K562 (cell line): ENCODE data around the gene PPP1R14B. TPM values are rescaled to one million over a fixed set of nuclear protein-coding genes. Genes with fewer than 3 reads are reported as not detected.

Experiments
- ATF7 ChIP-seq: fragments of 450-650 bp; IDR thresholded peaks from 2 replicates; pipeline ENCODE4 v1.7.1; 2014; ENCODE audit warnings: mild to moderate bottlenecking, moderate library complexity
- CHD2 ChIP-seq: IDR thresholded peaks from 2 replicates; pipeline ENCODE4 v1.6.1; 2011; ENCODE audit warnings: low read depth, low read length
- FUS ChIP-seq: fragments of 200-400 bp; formaldehyde crosslinking; optimal IDR thresholded peaks from 2 replicates; pipeline ENCODE3; 2017; ENCODE audit warnings: low read depth, low read length
- GABPB2 ChIP-seq: fragments of 250-450 bp; sonication (Bioruptor Pico); conservative IDR thresholded peaks from 2 replicates; pipeline ENCODE4 v1.5.1; 2021; ENCODE audit warnings: mild to moderate bottlenecking
- GATAD2A ChIP-seq: fragments of 450-650 bp; IDR thresholded peaks from 2 replicates; pipeline ENCODE4 v1.6.1; 2017
- HMG20A ChIP-seq: fragments of 450-650 bp; formaldehyde crosslinking; conservative IDR thresholded peaks from 2 replicates; pipeline ENCODE4 v1.4.0; 2020; ENCODE audit warnings: mild to moderate bottlenecking, mixed read lengths
- JUND ChIP-seq, 2 experiments: IDR thresholded peaks; 2 replicates in 1 of 2; 3 replicates in 1 of 2; pipeline ENCODE4 v1.6.1; 2011; ENCODE audit warnings: borderline replicate concordance in 2 of 2, low read depth in 2 of 2, low read length in 2 of 2, improper control_type of control experiment in 1 of 2, missing biosample characterization in 1 of 2, missing genetic modification characterization in 1 of 2, missing genetic modification reagents in 1 of 2
- NCOA6 ChIP-seq: fragments of 450-650 bp; IDR thresholded peaks from 2 replicates; pipeline ENCODE4 v1.6.1; 2017; ENCODE audit warnings: mild to moderate bottlenecking
- OTX1 ChIP-seq: fragments of 450-650 bp; formaldehyde crosslinking; IDR thresholded peaks from 2 replicates; pipeline ENCODE4 v1.4.0; 2022; ENCODE audit warnings: mild to moderate bottlenecking
- POLR3A ChIP-seq: IDR thresholded peaks from 2 replicates; pipeline ENCODE4 v1.6.1; 2011; ENCODE audit warnings: borderline replicate concordance, mild to moderate bottlenecking, moderate library complexity; ENCODE audit not compliant: insufficient read length, insufficient read depth; ENCODE audit errors: extremely low read depth
- REST ChIP-seq, 2 experiments: fragments of 450-650 bp; formaldehyde crosslinking in 1 of 2; IDR thresholded peaks; 2 replicates each; pipeline versions ENCODE4 v1.4.0 to v1.6.1; 2014 to 2020; ENCODE audit warnings: mild to moderate bottlenecking in 2 of 2, borderline replicate concordance in 1 of 2, low read depth in 1 of 2
- U2AF2 ChIP-seq: fragments of 200-400 bp; formaldehyde crosslinking; optimal IDR thresholded peaks from 2 replicates; pipeline ENCODE3; 2017; ENCODE audit warnings: low read depth, mild to moderate bottlenecking, low read length
- ZC3H8 ChIP-seq: fragments of 450-650 bp; IDR thresholded peaks from 2 replicates; pipeline ENCODE4 v1.6.1; 2017
- ZFP30 ChIP-seq: fragments of 250-450 bp; sonication (Bioruptor Pico); IDR thresholded peaks from 2 replicates; pipeline ENCODE4 v1.8.0; 2022; ENCODE audit warnings: moderate library complexity, mild to moderate bottlenecking, inconsistent platforms, borderline replicate concordance
- ZNF224 ChIP-seq: sonication (generic); formaldehyde crosslinking; IDR thresholded peaks from 2 replicates; pipeline ENCODE4 v1.8.0; 2022; ENCODE audit warnings: mild to moderate bottlenecking, missing genetic modification reagents
- ZNF609 ChIP-seq: sonication (generic); formaldehyde crosslinking; IDR thresholded peaks from 2 replicates; pipeline ENCODE4 v1.8.1; 2023; ENCODE audit warnings: missing genetic modification reagents, mild to moderate bottlenecking, borderline replicate concordance
- polyA plus RNA-seq, 8 experiments: library from polyadenylated mRNA; depleted of rRNA in 4 of 8; stranded (reverse) in 5 of 8; unstranded in 3 of 8; fragments of >200 nt; fragmentation: Nextera tagmentation in 2 of 8; fragmentation: Illumina TruSeq in 1 of 8; extraction: Ambion mirVana in 2 of 8; extraction: Trizol in 1 of 8; gene quantifications; 2 replicates each; pipeline versions ENCODE4 v1.2.1 to v1.2.3, GENCODE V29; 2011 to 2014; ENCODE audit warnings: inconsistent platforms in 1 of 8, missing spikeins in 1 of 8
- total RNA-seq, 7 experiments: library from RNA; depleted of rRNA in 6 of 7; stranded (reverse); fragments of >200 nt in 6 of 7; fragmentation: Illumina TruSeq in 2 of 7; extraction: Trizol in 2 of 7; gene quantifications; 2 replicates each; pipeline versions ENCODE4 v1.2.1 to v1.2.3, GENCODE V29; 2011 to 2021; ENCODE audit warnings: low replicate concordance in 1 of 7

PPP1R14B gene
- total and polyA plus RNA-seq, 9 of the 15 experiments (the other 6 are each of a cell fraction or from before 2014, with no cell fraction given): 7.7 to 566 (median 212) TPM

- TF ChIP-seq ZNF609 (no peak), CHD2 (no peak), HMG20A (no peak), GATAD2A (no peak), U2AF2 (no peak), POLR3A (no peak), OTX1 (CRISPR knock-in tag) (no peak), FUS (no peak), ZFP30 (CRISPR knock-in tag) (no peak), ATF7 (no peak), GABPB2 (CRISPR knock-in tag) (no peak), ZC3H8 (no peak), NCOA6 (no peak), JUND (IDR thresholded peaks at IDR 0.05; ENCODE audit: borderline replicate concordance, low read depth, low read length) (peak; percentile 32; the same call in 1 of the 2 replicates), JUND (tag; IDR thresholded peaks at IDR 0.05; ENCODE audit: borderline replicate concordance, low read depth, low read length) (no peak), ZNF224 (CRISPR knock-in tag) (no peak), REST (IDR thresholded peaks at IDR 0.05; ENCODE audit: borderline replicate concordance) (no peak), REST (CRISPR knock-in tag; IDR thresholded peaks at IDR 0.05; ENCODE audit: low read depth) (no peak)
Measured at GRCh38 chr11:64243236-64243854, 3.4 kb downstream of the PPP1R14B start (continued).
